Fibroblast of lung (primary cell): ENCODE measurements around the gene CAMSAP3.

Experiments
- CTCF ChIP-seq, 2 donors: IDR thresholded peaks in 1 of 2; conservative IDR thresholded peaks in 1 of 2; 1 replicate in 1 of 2; 2 replicates in 1 of 2; pipeline ENCODE4 v1.5.1; 2011 to 2012; ENCODE audit warnings: low read length in 2 of 2, control low read depth in 1 of 2, inconsistent platforms in 1 of 2, low read depth in 1 of 2, mild to moderate bottlenecking in 1 of 2
- EZH2 ChIP-seq: IDR thresholded peaks from 2 replicates; pipeline ENCODE4 v1.5.1; 2012; ENCODE audit warnings: low read length, control low read depth, mild to moderate bottlenecking; ENCODE audit errors: missing control alignments

- no peak for TF ChIP-seq CTCF (conservative IDR thresholded peaks at IDR 0.05 in 1 of 2, IDR thresholded peaks at IDR 0.05 in 1 of 2; ENCODE audit: low read depth in 1 of 2, low read length in 2 of 2)
- no peak for TF ChIP-seq EZH2
Observed at GRCh38 chr19:7662657-7663056, 67.0 kb downstream of the CAMSAP3 start.
